Stomach (tissue), 9 donors: ENCODE data around the gene CDRT4. TPM values are rescaled to one million over a fixed set of nuclear protein-coding genes. Genes with fewer than 3 reads are reported as not detected.

Experiments
- DNase-seq, 2 donors: peaks; one replicate each; pipeline versions ENCODE4 v3.0.0 to v3.0.0-alpha.2; 2013 to 2019
- H3K27ac ChIP-seq, 5 donors: fragments of 200-600 bp in 4 of 5; sonication (generic) in 4 of 5; one replicate each; pipeline ENCODE4 v1.5.1; 2013 to 2019; ENCODE audit warnings: mild to moderate bottlenecking in 1 of 5, moderate library complexity in 1 of 5
- H3K27me3 ChIP-seq, 3 donors: fragments of 200-600 bp; sonication (generic); one replicate each; pipeline ENCODE4 v1.5.1; 2017 to 2019; ENCODE audit warnings: mixed run types in 1 of 3
- H3K36me3 ChIP-seq, 4 donors: fragments of 200-600 bp; sonication (generic); 1 replicate in 3 of 4; 2 replicates in 1 of 4; pipeline ENCODE4 v1.5.1; 2016 to 2019
- H3K4me1 ChIP-seq, 4 donors: fragments of 200-600 bp; sonication (generic); one replicate each; pipeline ENCODE4 v1.5.1; 2016 to 2019
- H3K4me3 ChIP-seq, 4 donors: fragments of 200-600 bp; sonication (generic) in 3 of 4; one replicate each; pipeline ENCODE4 v1.5.1; 2016 to 2019; ENCODE audit warnings: mild to moderate bottlenecking in 1 of 4
- H3K9me3 ChIP-seq, 4 donors: fragments of 200-600 bp; sonication (generic); one replicate each; pipeline ENCODE4 v1.5.1; 2016 to 2019
- CTCF ChIP-seq, 7 experiments: fragments of 450-650 bp in 4 of 7; fragments of 200-600 bp in 3 of 7; sonication (generic) in 3 of 7; IDR thresholded peaks; one replicate each; pipeline ENCODE4 v1.5.1; 2016 to 2019; ENCODE audit warnings: antibody characterized with exemption in 7 of 7, control low read depth in 2 of 7, mild to moderate bottlenecking in 1 of 7
- EP300 ChIP-seq: sonication (generic); formaldehyde crosslinking; IDR thresholded peaks from one replicate; pipeline ENCODE4 v1.6.1; 2017; ENCODE audit warnings: antibody characterized with exemption
- POLR2A ChIP-seq, 4 donors: fragments of 450-650 bp; IDR thresholded peaks; one replicate each; pipeline ENCODE4 v1.6.1; 2016; ENCODE audit warnings: antibody characterized with exemption in 4 of 4, control low read depth in 2 of 4, mild to moderate bottlenecking in 1 of 4, moderate library complexity in 1 of 4
- POLR2AphosphoS5 ChIP-seq, 3 donors: sonication (generic); formaldehyde crosslinking; IDR thresholded peaks; one replicate each; pipeline ENCODE4 v1.6.1; 2016; ENCODE audit warnings: antibody characterized with exemption in 3 of 3
- WGBS, 5 donors: extraction: QIAGEN DNeasy Blood & Tissue Kit in 3 of 5; methylation state at CpG; one replicate each; pipeline versions ENCODE4 v1.1.5 to v1.1.7; 2013 to 2018; 5-methylcytosine and 5-hydroxymethylcytosine counted together
- intact Hi-C: fragments of 100-400 bp; cut with DNase I; formaldehyde crosslinking; loops from one replicate; pipeline ENCODE4 v1.15.1; 2023; ENCODE audit warnings: low total_unique reads
- polyA plus RNA-seq, 3 donors: library from polyadenylated mRNA; stranded (reverse); fragments of 200-250 nt; gene quantifications; one replicate each; pipeline ENCODE4 v1.2.3, GENCODE V29; 2013
- total RNA-seq, 5 donors: library from RNA; depleted of rRNA; stranded (reverse); fragments of >200 nt; gene quantifications; one replicate each; pipeline versions ENCODE4 v1.1.0 to v1.2.3, GENCODE V29; 2014 to 2016
- donor health status: healthy with polysubstance abuse.
- donor health status: Bipolar disorder and iron deficiency.
- donor health status: healthy.

The CDRT4 gene
- total and polyA plus RNA-seq, 8 donors = 1.5 to 12.8 (median 4.7) TPM; not detected in 2

DNA sequence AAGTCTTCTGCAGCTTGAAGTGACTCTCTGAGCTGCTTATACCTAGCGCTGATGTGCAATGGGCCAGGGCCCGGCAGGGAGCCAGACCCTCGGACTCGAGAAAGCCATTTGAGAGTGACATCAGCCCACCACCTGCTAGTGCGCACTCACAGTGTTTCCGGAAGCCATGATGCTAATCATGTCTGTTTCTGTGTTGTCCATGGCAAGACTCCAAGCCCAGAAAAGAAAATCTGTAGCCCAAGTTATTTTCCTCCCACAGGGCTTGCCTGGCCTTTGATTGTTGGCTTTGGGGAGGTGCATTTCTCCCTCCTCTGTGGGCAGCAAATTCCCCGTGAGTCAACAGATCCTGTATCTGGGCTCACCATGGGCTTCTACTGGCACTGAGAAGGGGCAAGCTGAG lies 1.8 kb upstream of the CDRT4 start:
- Histone ChIP-seq H3K27me3 (no peaks in the 10 kb centered on the region), H3K27ac (no peak overlapping the region), H3K9me3 (no peaks in the 10 kb centered on the region), H3K36me3 (no peaks in the 10 kb centered on the region), H3K4me3 (no peak overlapping the region), H3K4me1 (peaks cover 3 to 10% (median 5%) of the 10 kb centered on the region in 4 donors)
- TF ChIP-seq POLR2AphosphoS5 (IDR thresholded peaks at IDR 0.05) (no peak), POLR2A (IDR thresholded peaks at IDR 0.05) (no peak), CTCF (IDR thresholded peaks at IDR 0.05) (no peak), EP300 (no peak)
- 73 to 90% (median 88%) methylated on average over 3 to 7 of the region's 7 CpGs for WGBS, 5 donors
- intact Hi-C loops = no loop called here
- DNase-seq = peak in 1 of 2 donors; percentile 30

DNA sequence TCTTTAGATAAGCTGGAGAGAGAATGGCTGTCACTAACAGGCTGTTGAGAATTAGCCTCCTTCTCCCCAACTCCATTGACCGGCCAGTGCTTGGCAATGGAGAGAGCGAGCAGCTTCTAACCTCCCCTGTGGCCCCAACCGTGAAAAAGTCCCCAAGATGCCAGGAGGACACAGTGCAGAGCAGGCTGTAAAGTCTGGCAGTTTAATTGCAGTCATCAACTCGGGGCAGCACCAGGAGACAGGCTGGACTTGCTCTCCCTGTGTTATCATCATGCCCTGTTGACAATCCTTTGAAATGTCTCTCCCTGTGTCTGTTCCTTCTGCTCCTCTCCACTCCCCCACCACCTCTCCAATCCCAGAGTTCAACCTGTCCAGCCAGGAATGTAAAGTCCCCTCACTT lies 705 bp upstream of the CDRT4 start:
- H3K36me3 ChIP-seq = no peaks in the 10 kb centered on the region
- 51 to 58% (median 56%) methylated on average over 4 of the region's 4 CpGs for WGBS, 5 donors
- H3K27me3 ChIP-seq = no peaks in the 10 kb centered on the region
- no peaks in the 10 kb centered on the region for H3K9me3 ChIP-seq
- intact Hi-C loops = no loop called here
- TF ChIP-seq EP300 (no peak), CTCF (IDR thresholded peaks at IDR 0.05) (no peak), POLR2AphosphoS5 (IDR thresholded peaks at IDR 0.05) (no peak), POLR2A (IDR thresholded peaks at IDR 0.05) (no peak)
- no peak overlapping the region for H3K4me3 ChIP-seq
- DNase-seq = no peak
- H3K27ac ChIP-seq = no peak overlapping the region
- H3K4me1 ChIP-seq = peaks cover 11 to 17% (median 14%) of the 10 kb centered on the region in 4 donors

GRCh38 chr17:15466131-15466530 lies 1.3 kb downstream of the CDRT4 start:
- DNase-seq = peak in 1 of 2 donors; percentile 33
- H3K4me1 ChIP-seq = peaks cover 16 to 23% (median 20%) of the 10 kb centered on the region in 4 donors
- no peaks in the 10 kb centered on the region for H3K36me3 ChIP-seq
- H3K27me3 ChIP-seq = no peaks in the 10 kb centered on the region
- H3K27ac ChIP-seq = peak overlapping the region in 1 of 5 donors; percentile 25
- intact Hi-C loops = no loop called here
- H3K9me3 ChIP-seq = no peaks in the 10 kb centered on the region
- WGBS, 5 donors = 77 to 88% (median 81%) methylated on average over 6 of the region's 6 CpGs
- TF ChIP-seq CTCF (IDR thresholded peaks at IDR 0.05) (no peak), EP300 (no peak), POLR2A (IDR thresholded peaks at IDR 0.05) (no peak), POLR2AphosphoS5 (IDR thresholded peaks at IDR 0.05) (no peak)
- no peak overlapping the region for H3K4me3 ChIP-seq

- no peaks in the 10 kb centered on the region for H3K9me3 ChIP-seq
- intact Hi-C loops = no loop called here
- H3K27ac ChIP-seq = peak overlapping the region in 2 of 5 donors; percentile 2 to 25
- WGBS, 5 donors = 93 to 100% (median 96%) methylated on average over 2 of the region's 2 CpGs
- H3K36me3 ChIP-seq = no peaks in the 10 kb centered on the region
- no peak for DNase-seq
- no peak overlapping the region for H3K4me3 ChIP-seq
- TF ChIP-seq EP300 = no peak
- TF ChIP-seq POLR2AphosphoS5 (IDR thresholded peaks at IDR 0.05) = no peak
- TF ChIP-seq POLR2A (IDR thresholded peaks at IDR 0.05) = no peak
- no peak for TF ChIP-seq CTCF (IDR thresholded peaks at IDR 0.05)
- H3K27me3 ChIP-seq = no peaks in the 10 kb centered on the region
- H3K4me1 ChIP-seq = peaks cover 16 to 23% (median 20%) of the 10 kb centered on the region in 4 donors
These were observed 2.2 kb downstream of the CDRT4 start for GRCh38 chr17:15465045-15465701.
